Dendritic cell treated with granulocyte-macrophage colony-stimulating factor and Interleukin-4, amounts not matched to agents 40 ng/mL and 50 ng/mL, for 4 days (primary cell): ENCODE data around the gene IRF7.

Experiments
- H3K27ac Mint-ChIP-seq: one replicate; pipeline ENCODE4 v1.8.0; 2022; ENCODE audit warnings: mild to moderate bottlenecking, mixed read lengths
- H3K27me3 Mint-ChIP-seq: one replicate; pipeline ENCODE4 v1.8.0; 2022; ENCODE audit warnings: mild to moderate bottlenecking, mixed read lengths
- H3K36me3 Mint-ChIP-seq: one replicate; pipeline ENCODE4 v1.8.0; 2022; ENCODE audit warnings: low read depth, mixed read lengths
- H3K4me1 Mint-ChIP-seq: one replicate; pipeline ENCODE4 v1.8.0; 2022; ENCODE audit warnings: low read depth, mixed read lengths
- H3K4me3 Mint-ChIP-seq: one replicate; pipeline ENCODE4 v1.8.0; 2022; ENCODE audit warnings: mild to moderate bottlenecking, moderate library complexity, mixed read lengths
- H3K9me3 Mint-ChIP-seq: one replicate; pipeline ENCODE4 v1.8.0; 2022; ENCODE audit warnings: mixed read lengths
- intact Hi-C: fragments of 100-400 bp; cut with micrococcal nuclease; formaldehyde crosslinking; loops from one replicate; pipeline ENCODE4 v1.15.0; 2022

IRF7 gene

DNA sequence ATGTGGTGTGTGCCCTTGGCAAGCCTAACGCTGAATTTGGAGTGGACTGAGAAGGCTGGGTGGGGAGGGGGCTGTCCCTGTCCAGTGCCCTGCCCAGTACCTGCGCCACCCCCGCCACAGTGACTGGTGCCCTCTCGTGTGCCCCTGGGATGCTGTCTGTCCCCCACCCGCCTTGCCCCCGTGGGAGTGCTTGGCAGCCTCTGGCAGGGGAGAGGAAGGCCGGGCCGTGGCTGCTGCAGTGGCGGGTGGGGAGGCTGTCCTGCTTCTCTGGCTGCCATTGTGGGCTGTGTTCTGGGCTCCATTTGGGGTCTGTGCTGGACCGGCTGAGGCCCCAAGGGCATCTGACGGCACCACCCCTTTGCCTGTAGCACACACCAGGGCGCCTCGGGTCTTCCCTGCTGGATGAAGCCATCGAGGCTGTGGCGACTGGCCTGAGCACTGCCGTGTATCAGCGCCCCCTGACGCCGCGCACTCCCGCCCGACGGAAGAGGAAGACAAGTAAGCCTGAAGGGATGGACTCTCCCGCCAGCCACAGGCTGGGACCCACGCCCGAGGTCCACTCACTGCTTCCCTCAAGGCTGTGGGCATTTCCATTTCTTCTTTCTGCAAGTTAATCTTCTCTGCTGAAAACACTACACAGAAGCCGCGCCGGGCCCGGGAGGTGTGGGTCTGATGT is 17.6 kb downstream of the IRF7 start:
- peaks cover 100% of the 10 kb centered on the region for H3K36me3 Mint-ChIP-seq
- no peak overlapping the region for H3K27ac Mint-ChIP-seq
- intact Hi-C loops: no loop called here
- H3K27me3 Mint-ChIP-seq: no peaks in the 10 kb centered on the region
- H3K9me3 Mint-ChIP-seq: no peaks in the 10 kb centered on the region
- H3K4me1 Mint-ChIP-seq: no peaks in the 10 kb centered on the region
- H3K4me3 Mint-ChIP-seq: no peak overlapping the region

DNA sequence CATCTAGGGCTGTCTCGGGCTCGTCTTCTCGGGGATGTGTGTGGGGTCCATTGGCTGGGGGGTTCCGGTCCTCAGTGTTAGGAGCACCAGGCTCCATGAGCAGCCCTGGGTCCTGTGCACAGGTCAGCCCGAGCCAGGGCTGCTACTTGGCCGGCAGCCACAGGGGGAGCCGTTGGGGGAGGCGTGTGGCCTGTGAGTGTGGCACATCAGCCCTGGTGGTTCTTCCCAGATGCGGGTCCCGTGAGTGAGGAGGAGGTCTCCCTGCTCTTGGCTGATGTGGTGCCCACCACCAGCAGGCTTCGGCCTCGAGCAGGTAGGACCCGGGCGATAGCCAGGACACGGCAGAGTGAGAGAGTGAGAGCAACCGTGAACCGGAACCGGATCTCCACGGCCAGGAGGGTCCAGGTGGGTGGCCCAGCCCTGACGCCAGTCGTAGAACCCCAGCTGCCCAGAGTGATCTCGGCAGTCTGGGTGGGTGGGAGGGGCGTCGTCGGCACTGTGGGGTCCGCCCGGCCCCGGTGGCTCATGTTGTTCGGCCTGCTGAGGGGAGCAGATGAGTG is 18.5 kb downstream of the IRF7 start:
- intact Hi-C loops: no loop called here
- Mint-ChIP-seq H3K27ac (no peak overlapping the region), H3K9me3 (no peaks in the 10 kb centered on the region), H3K4me3 (no peak overlapping the region), H3K4me1 (no peaks in the 10 kb centered on the region), H3K36me3 (peaks cover 100% of the 10 kb centered on the region), H3K27me3 (no peaks in the 10 kb centered on the region)

GRCh38 chr11:596374-596773 is 19.4 kb downstream of the IRF7 start:
- H3K4me1 Mint-ChIP-seq: no peaks in the 10 kb centered on the region
- H3K36me3 Mint-ChIP-seq: peaks cover 100% of the 10 kb centered on the region
- no peaks in the 10 kb centered on the region for H3K27me3 Mint-ChIP-seq
- no peak overlapping the region for H3K27ac Mint-ChIP-seq
- no peaks in the 10 kb centered on the region for H3K9me3 Mint-ChIP-seq
- no peak overlapping the region for H3K4me3 Mint-ChIP-seq
- intact Hi-C loops: no loop called here

- peaks cover 100% of the 10 kb centered on the region for H3K36me3 Mint-ChIP-seq
- H3K27me3 Mint-ChIP-seq: no peaks in the 10 kb centered on the region
- no peaks in the 10 kb centered on the region for H3K4me1 Mint-ChIP-seq
- intact Hi-C loops: no loop called here
- H3K27ac Mint-ChIP-seq: no peak overlapping the region
- H3K9me3 Mint-ChIP-seq: no peaks in the 10 kb centered on the region
- no peak overlapping the region for H3K4me3 Mint-ChIP-seq
Observed at GRCh38 chr11:595400-595799, 20.4 kb downstream of the IRF7 start.

- peaks cover 100% of the 10 kb centered on the region for H3K36me3 Mint-ChIP-seq
- H3K4me3 Mint-ChIP-seq: no peak overlapping the region
- no peaks in the 10 kb centered on the region for H3K27me3 Mint-ChIP-seq
- no peak overlapping the region for H3K27ac Mint-ChIP-seq
- intact Hi-C loops: no loop called here
- no peaks in the 10 kb centered on the region for H3K9me3 Mint-ChIP-seq
- H3K4me1 Mint-ChIP-seq: peaks cover 10% of the 10 kb centered on the region
Observed at GRCh38 chr11:593347-593746, 22.4 kb downstream of the IRF7 start.

- H3K27ac Mint-ChIP-seq: no peak overlapping the region
- no peak overlapping the region for H3K4me3 Mint-ChIP-seq
- intact Hi-C loops: no loop called here
- H3K9me3 Mint-ChIP-seq: no peaks in the 10 kb centered on the region
- H3K4me1 Mint-ChIP-seq: peaks cover 14% of the 10 kb centered on the region
- H3K27me3 Mint-ChIP-seq: no peaks in the 10 kb centered on the region
- H3K36me3 Mint-ChIP-seq: peaks cover 100% of the 10 kb centered on the region
Observed at GRCh38 chr11:592918-593317, 22.8 kb downstream of the IRF7 start.

- H3K9me3 Mint-ChIP-seq: no peaks in the 10 kb centered on the region
- no peak overlapping the region for H3K27ac Mint-ChIP-seq
- peaks cover 100% of the 10 kb centered on the region for H3K36me3 Mint-ChIP-seq
- H3K27me3 Mint-ChIP-seq: no peaks in the 10 kb centered on the region
- intact Hi-C loops: no loop called here
- H3K4me1 Mint-ChIP-seq: peaks cover 18% of the 10 kb centered on the region
- H3K4me3 Mint-ChIP-seq: no peak overlapping the region
Observed at GRCh38 chr11:592501-592900, 23.2 kb downstream of the IRF7 start.

DNA sequence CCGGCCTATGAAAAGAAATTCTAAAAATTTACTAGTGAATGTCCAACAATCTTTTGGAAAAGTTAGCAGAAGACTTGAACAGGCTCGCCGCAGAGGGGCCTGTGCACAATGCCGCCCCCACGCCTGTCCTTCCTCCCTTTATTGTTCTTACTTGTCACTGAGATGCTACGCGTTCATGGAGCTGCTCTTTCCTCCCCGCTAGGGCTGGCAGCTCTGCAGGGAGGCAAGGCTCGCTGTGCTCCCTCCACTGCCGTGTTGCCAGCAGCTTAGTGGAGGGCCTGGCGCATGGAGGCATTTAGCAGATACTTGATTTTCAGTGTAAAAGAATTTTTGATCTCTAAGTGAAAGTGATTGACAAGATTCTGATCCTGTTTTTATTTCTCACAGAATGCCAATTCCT is 24.8 kb downstream of the IRF7 start:
- peaks cover 33% of the 10 kb centered on the region for H3K4me1 Mint-ChIP-seq
- no peak overlapping the region for H3K4me3 Mint-ChIP-seq

GRCh38 chr11:589798-590197 is 26.0 kb downstream of the IRF7 start:
- no peaks in the 10 kb centered on the region for H3K9me3 Mint-ChIP-seq
- intact Hi-C loops: no loop called here
- H3K4me1 Mint-ChIP-seq: peaks cover 36% of the 10 kb centered on the region
- H3K4me3 Mint-ChIP-seq: no peak overlapping the region
- H3K27me3 Mint-ChIP-seq: no peaks in the 10 kb centered on the region
- H3K27ac Mint-ChIP-seq: no peak overlapping the region
- peaks cover 89% of the 10 kb centered on the region for H3K36me3 Mint-ChIP-seq

More for the DNA sequence above, 24.8 kb downstream of the IRF7 start:
- H3K9me3 Mint-ChIP-seq: no peaks in the 10 kb centered on the region
- H3K27ac Mint-ChIP-seq: no peak overlapping the region
- H3K36me3 Mint-ChIP-seq: peaks cover 100% of the 10 kb centered on the region
- intact Hi-C loops: no loop called here
- no peaks in the 10 kb centered on the region for H3K27me3 Mint-ChIP-seq

- intact Hi-C loops: no loop called here
- peaks cover 89% of the 10 kb centered on the region for H3K36me3 Mint-ChIP-seq
- H3K9me3 Mint-ChIP-seq: no peaks in the 10 kb centered on the region
- H3K27me3 Mint-ChIP-seq: no peaks in the 10 kb centered on the region
- peak overlapping the region; percentile 59 for H3K4me3 Mint-ChIP-seq
- peaks cover 36% of the 10 kb centered on the region for H3K4me1 Mint-ChIP-seq
- peak overlapping the region; percentile 89 for H3K27ac Mint-ChIP-seq
Observed at GRCh38 chr11:587978-588380, 27.8 kb downstream of the IRF7 start.

- Mint-ChIP-seq H3K4me3 (peak overlapping the region; percentile 10), H3K4me1 (peaks cover 36% of the 10 kb centered on the region), H3K27me3 (no peaks in the 10 kb centered on the region), H3K36me3 (peaks cover 89% of the 10 kb centered on the region), H3K27ac (peak overlapping the region; percentile 89), H3K9me3 (no peaks in the 10 kb centered on the region)
- intact Hi-C loops: no loop called here
Observed at GRCh38 chr11:587546-587945, 28.2 kb downstream of the IRF7 start.

DNA sequence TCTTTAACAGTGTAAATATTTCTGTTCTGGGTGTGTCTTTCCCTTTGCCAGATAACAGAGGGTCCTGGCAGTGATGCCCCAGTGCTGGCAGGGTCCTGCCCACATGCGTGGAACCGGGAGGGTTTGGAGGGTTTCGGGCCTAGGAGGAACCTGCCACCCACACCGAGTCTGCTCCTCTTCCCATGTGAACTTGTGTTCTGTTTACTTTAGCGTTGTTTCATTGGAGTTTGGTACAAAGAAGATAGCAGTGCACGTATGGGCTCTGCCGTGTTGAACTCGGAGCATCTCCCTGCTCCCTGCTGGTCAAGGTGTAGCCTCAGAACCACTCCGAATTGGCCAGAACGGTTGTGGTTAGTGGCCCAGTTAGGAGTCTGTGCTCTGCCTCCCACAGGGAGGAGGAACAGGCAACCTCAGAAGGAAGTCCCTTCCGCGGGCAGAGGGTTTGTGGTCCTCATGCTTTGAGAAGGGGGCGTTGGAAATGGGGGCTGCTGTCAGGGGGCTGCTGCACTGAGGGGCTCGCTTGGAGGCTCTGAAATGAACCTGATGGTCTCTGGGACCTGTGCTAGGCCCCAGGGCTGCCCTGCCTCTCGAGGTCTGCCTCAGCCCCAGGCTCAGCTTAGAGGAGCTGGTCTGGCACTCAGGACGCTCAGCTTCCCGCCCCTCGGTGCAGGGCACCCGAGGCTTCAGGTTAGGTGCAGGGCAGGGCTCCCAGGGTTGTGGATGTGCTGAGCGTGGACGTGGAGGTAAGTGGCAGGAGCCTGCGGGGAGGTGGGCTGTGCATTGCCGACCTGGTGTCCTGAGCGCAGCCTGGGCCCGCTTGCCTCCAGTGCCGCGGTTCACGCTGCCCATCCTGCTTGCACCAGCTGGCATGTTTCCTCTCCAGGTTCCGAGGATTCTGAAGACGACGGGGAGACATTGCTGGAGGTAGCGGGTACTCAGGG is 29.1 kb downstream of the IRF7 start:
- Mint-ChIP-seq H3K27me3 (no peaks in the 10 kb centered on the region), H3K27ac (peak overlapping the region; percentile 89), H3K4me3 (peak overlapping the region; percentile 42), H3K4me1 (peaks cover 38% of the 10 kb centered on the region), H3K9me3 (no peaks in the 10 kb centered on the region), H3K36me3 (peaks cover 89% of the 10 kb centered on the region)
- intact Hi-C loops: no loop called here

GRCh38 chr11:584287-584686 is 31.5 kb downstream of the IRF7 start:
- Mint-ChIP-seq H3K9me3 (no peaks in the 10 kb centered on the region), H3K36me3 (peaks cover 77% of the 10 kb centered on the region), H3K4me1 (peaks cover 58% of the 10 kb centered on the region), H3K27me3 (no peaks in the 10 kb centered on the region), H3K4me3 (no peak overlapping the region), H3K27ac (no peak overlapping the region)
- intact Hi-C loops: no loop called here

- H3K27ac Mint-ChIP-seq: no peak overlapping the region
- no peaks in the 10 kb centered on the region for H3K9me3 Mint-ChIP-seq
- no peak overlapping the region for H3K4me3 Mint-ChIP-seq
- peaks cover 56% of the 10 kb centered on the region for H3K4me1 Mint-ChIP-seq
- intact Hi-C loops: no loop called here
- peaks cover 64% of the 10 kb centered on the region for H3K36me3 Mint-ChIP-seq
- H3K27me3 Mint-ChIP-seq: no peaks in the 10 kb centered on the region
Observed at GRCh38 chr11:581752-582151, 34.0 kb downstream of the IRF7 start.
